Activated CD4-positive, alpha-beta T cell treated with anti-CD3 and anti-CD28 coated beads, Interleukin-2, amount 50 U/mL, for 48 hours (primary cell): Measurements from ENCODE around the gene ACSF3.
"Not testable (repeated sequence)": the region's sequence is repeated elsewhere in the genome, so short reads cannot be mapped to it uniquely, and the experiment has no call there.

Source experiments
- DNase-seq, 2 experiments: peaks; one replicate each; pipeline ENCODE4 v3.0.0-alpha.2; 2020

ACSF3 gene

GRCh38 chr16:89056592-89056991 lies 37.1 kb upstream of the ACSF3 start:
- DNase-seq: no peak

GRCh38 chr16:89057738-89058137 lies 35.9 kb upstream of the ACSF3 start:
- no peak for DNase-seq

- no peak for DNase-seq
Measured at GRCh38 chr16:89058812-89059211, 34.8 kb upstream of the ACSF3 start.

GRCh38 chr16:89060207-89060794 lies 33.4 kb upstream of the ACSF3 start:
- peak; percentile 15 to 17 for DNase-seq

- no peak for DNase-seq
Measured at GRCh38 chr16:89061086-89061485, 32.6 kb upstream of the ACSF3 start.

- no peak for DNase-seq
Measured at GRCh38 chr16:89061590-89062380, 31.9 kb upstream of the ACSF3 start.

GRCh38 chr16:89062389-89063345 lies 31.0 kb upstream of the ACSF3 start:
- no peak for DNase-seq

GRCh38 chr16:89063768-89064320 lies 29.8 kb upstream of the ACSF3 start:
- no peak for DNase-seq

GRCh38 chr16:89064606-89065457 lies 28.8 kb upstream of the ACSF3 start:
- DNase-seq: no peak

- DNase-seq: no peak
Measured at GRCh38 chr16:89065458-89065822, 28.2 kb upstream of the ACSF3 start.

- no peak for DNase-seq
Measured at GRCh38 chr16:89066721-89067120, 26.9 kb upstream of the ACSF3 start.

- DNase-seq: no peak
Measured at GRCh38 chr16:89067677-89068443, 25.8 kb upstream of the ACSF3 start.

- not testable (repeated sequence) for DNase-seq
Measured at GRCh38 chr16:89068814-89069616, 24.6 kb upstream of the ACSF3 start.

GRCh38 chr16:89069920-89070319 lies 23.7 kb upstream of the ACSF3 start:
- no peak for DNase-seq

GRCh38 chr16:89070590-89070989 lies 23.1 kb upstream of the ACSF3 start:
- no peak for DNase-seq

GRCh38 chr16:89071686-89072547 lies 21.7 kb upstream of the ACSF3 start:
- no peak for DNase-seq

GRCh38 chr16:89072548-89073130 lies 21.0 kb upstream of the ACSF3 start:
- DNase-seq: no peak

GRCh38 chr16:89073346-89074071 lies 20.1 kb upstream of the ACSF3 start:
- no peak for DNase-seq
